DND-41 (cell line): ENCODE measurements around the gene ERMARD.
A peak's percentile ranks its signal among the peaks of the same experiment; 100 is the strongest.

Experiments
- ATAC-seq: fragments of 200-7000 bp; cut with Tn5 transposase; 3 replicates; pipeline ENCODE4 v1.9.1; 2021; ENCODE audit warnings: low read depth; ENCODE audit not compliant: insufficient read depth
- DNase-seq: peaks from one replicate; pipeline ENCODE4 v3.0.0-alpha.2; 2020
- H2AFZ ChIP-seq: 2 replicates; pipeline ENCODE4 v1.6.0; 2012; ENCODE audit warnings: low read depth, low read length
- H3K27ac ChIP-seq: 2 replicates; pipeline ENCODE4 v1.5.1; 2012; ENCODE audit warnings: low read length, inconsistent platforms
- H3K27me3 ChIP-seq: fragments of 200-600 bp; sonication (generic); 2 replicates; pipeline ENCODE4 v1.6.0; 2012; ENCODE audit warnings: low read length, mild to moderate bottlenecking, inconsistent platforms; ENCODE audit not compliant: insufficient read depth, poor library complexity
- H3K36me3 ChIP-seq: 2 replicates; pipeline ENCODE4 v1.5.1; 2012; ENCODE audit warnings: low read length, inconsistent platforms; ENCODE audit not compliant: insufficient read depth
- H3K4me1 ChIP-seq: 2 replicates; pipeline ENCODE4 v1.5.1; 2012; ENCODE audit warnings: mild to moderate bottlenecking, low read length; ENCODE audit not compliant: insufficient read depth
- H3K4me2 ChIP-seq: 2 replicates; pipeline ENCODE4 v1.6.0; 2012; ENCODE audit warnings: mild to moderate bottlenecking, moderate library complexity, low read length, inconsistent platforms; ENCODE audit not compliant: insufficient read depth
- H3K4me3 ChIP-seq, 2 experiments: fragments of 200-600 bp in 1 of 2; shearing (Covaris generic) in 1 of 2; 2 replicates each; pipeline ENCODE4 v1.5.1; 2012 to 2016; ENCODE audit warnings: inconsistent platforms in 2 of 2, low read length in 2 of 2, mild to moderate bottlenecking in 2 of 2, low read depth in 1 of 2, moderate library complexity in 1 of 2
- H3K79me2 ChIP-seq: 2 replicates; pipeline ENCODE4 v1.6.0; 2012; ENCODE audit warnings: low read length, inconsistent platforms; ENCODE audit not compliant: insufficient read depth
- H3K9ac ChIP-seq: 2 replicates; pipeline ENCODE4 v1.6.0; 2012; ENCODE audit warnings: low read depth, mild to moderate bottlenecking, inconsistent platforms, low read length, moderate library complexity
- H3K9me3 ChIP-seq: 2 replicates; pipeline ENCODE4 v1.5.1; 2012; ENCODE audit warnings: low read length, moderate library complexity, mild to moderate bottlenecking, inconsistent platforms; ENCODE audit not compliant: insufficient read depth, severe bottlenecking
- H4K20me1 ChIP-seq: 2 replicates; pipeline ENCODE4 v1.6.0; 2012; ENCODE audit warnings: low read length; ENCODE audit not compliant: insufficient read depth
- CTCF ChIP-seq: IDR thresholded peaks from 2 replicates; pipeline ENCODE4 v1.5.1; 2012; ENCODE audit warnings: borderline replicate concordance, low read length, moderate library complexity, mild to moderate bottlenecking; ENCODE audit not compliant: poor library complexity, severe bottlenecking; ENCODE audit errors: extremely low read depth
- EZH2 ChIP-seq: IDR thresholded peaks from 3 replicates; pipeline ENCODE4 v1.6.1; 2012; ENCODE audit warnings: borderline replicate concordance, low read depth, mild to moderate bottlenecking, moderate library complexity, low read length, inconsistent platforms; ENCODE audit not compliant: severe bottlenecking

The ERMARD gene

GRCh38 chr6:169800668-169801395 lies 49.4 kb downstream of the ERMARD start:
- DNase-seq: no peak

GRCh38 chr6:169801396-169802160 lies 50.2 kb downstream of the ERMARD start:
- DNase-seq (no peak), ATAC-seq (no peak)
- Histone ChIP-seq H3K36me3 (no peaks in the 10 kb centered on the region), H3K4me1 (peaks cover 48% of the 10 kb centered on the region), H2AFZ (no peak overlapping the region), H3K9ac (no peak overlapping the region), H3K79me2 (no peaks in the 10 kb centered on the region), H3K27ac (no peak overlapping the region), H3K9me3 (no peaks in the 10 kb centered on the region), H3K4me2 (no peak overlapping the region), H3K27me3 (peaks cover 33% of the 10 kb centered on the region), H3K4me3 (no peak overlapping the region), H4K20me1 (peaks cover 51% of the 10 kb centered on the region)
- no peak for TF ChIP-seq CTCF
- TF ChIP-seq EZH2: no peak

More at GRCh38 chr6:169800668-169801395, 49.4 kb downstream of the ERMARD start:
- Histone ChIP-seq H3K4me3 (no peak overlapping the region), H2AFZ (no peak overlapping the region), H3K4me1 (peaks cover 48% of the 10 kb centered on the region), H3K36me3 (no peaks in the 10 kb centered on the region), H3K4me2 (no peak overlapping the region), H3K79me2 (no peaks in the 10 kb centered on the region), H3K9me3 (no peaks in the 10 kb centered on the region), H4K20me1 (peaks cover 44% of the 10 kb centered on the region), H3K27ac (no peak overlapping the region), H3K9ac (no peak overlapping the region), H3K27me3 (peaks cover 32% of the 10 kb centered on the region)
- TF ChIP-seq EZH2 (no peak), CTCF (no peak)
- ATAC-seq: no peak

GRCh38 chr6:169802790-169803189 lies 51.4 kb downstream of the ERMARD start:
- TF ChIP-seq CTCF: no peak
- TF ChIP-seq EZH2: no peak
- Histone ChIP-seq H3K9ac (no peak overlapping the region), H3K4me3 (no peak overlapping the region), H3K27me3 (peaks cover 33% of the 10 kb centered on the region), H3K4me1 (peaks cover 58% of the 10 kb centered on the region), H4K20me1 (peaks cover 61% of the 10 kb centered on the region), H3K36me3 (no peaks in the 10 kb centered on the region), H2AFZ (no peak overlapping the region), H3K27ac (no peak overlapping the region), H3K79me2 (no peaks in the 10 kb centered on the region), H3K4me2 (peak overlapping the region; percentile 41; the same call in 1 of the 2 replicates), H3K9me3 (no peaks in the 10 kb centered on the region)
- no peak for ATAC-seq
- DNase-seq: no peak
